Endothelial cell of umbilical vein (primary cell): ENCODE measurements around the gene CAPN2. TPM values are rescaled to one million over a fixed set of nuclear protein-coding genes. Genes with fewer than 3 reads are reported as not detected.

Experiments
- BruUV-seq: library from RNA; stranded (reverse); fragments of 400-500 nt; replicated peaks from 2 replicates; lab custom pipeline; 2021; lab: Mats Ljungman, UMichigan
- CTCF ChIA-PET: fragments of 300-600, 350-600 bp; sonication (Branson Sonifier 250); formaldehyde crosslinking; loops from one replicate; lab custom pipeline; 2021; ENCODE audit warnings: antibody characterized with exemption, inconsistent platforms; lab: Charles Lee
- POLR2A ChIA-PET: fragments of 300-600, 350-600 bp; sonication (Branson Sonifier 250); formaldehyde crosslinking; loops from one replicate; lab custom pipeline; 2021; ENCODE audit warnings: antibody characterized with exemption, inconsistent platforms; lab: Charles Lee
- DNase-seq: peaks from one replicate; pipeline ENCODE4 v3.0.0-alpha.2; 2011; ENCODE audit warnings: low read depth, low spot score
- FAIRE-seq: peaks from 2 replicates; lab custom pipeline; 2011; peaks lifted over from hg19 to GRCh38; lab: Jason Lieb, UNC
- H2AFZ ChIP-seq: 2 replicates; pipeline ENCODE4 v1.6.0; 2012; ENCODE audit warnings: low read depth, low read length, control low read depth, inconsistent platforms
- H3K27ac ChIP-seq: 2 replicates; pipeline ENCODE4 v1.5.1; 2011; ENCODE audit warnings: low read depth, mild to moderate bottlenecking, control low read depth, low read length, moderate library complexity; ENCODE audit not compliant: insufficient read depth
- H3K27me3 ChIP-seq, 2 experiments: 2 replicates each; pipeline versions ENCODE4 v1.6.0 to v1.6.1; 2011; ENCODE audit warnings: low read length in 2 of 2, mixed read lengths in 1 of 2; ENCODE audit not compliant: control insufficient read depth in 2 of 2, insufficient read depth in 2 of 2
- H3K36me3 ChIP-seq, 2 experiments: 2 replicates in 1 of 2; 3 replicates in 1 of 2; pipeline ENCODE4 v1.5.1; 2011; ENCODE audit warnings: low read length in 2 of 2, mild to moderate bottlenecking in 1 of 2, moderate library complexity in 1 of 2; ENCODE audit not compliant: control insufficient read depth in 2 of 2, insufficient read depth in 2 of 2; ENCODE audit errors: extremely low read depth in 1 of 2
- H3K4me1 ChIP-seq: 3 replicates; pipeline ENCODE4 v1.5.1; 2011; ENCODE audit warnings: mild to moderate bottlenecking, low read length; ENCODE audit not compliant: control insufficient read depth, insufficient read depth; ENCODE audit errors: extremely low read depth
- H3K4me2 ChIP-seq: 2 replicates; pipeline ENCODE4 v1.6.1; 2011; ENCODE audit warnings: low read length, control low read depth, mixed read lengths; ENCODE audit not compliant: insufficient read depth
- H3K4me3 ChIP-seq, 3 experiments: fragments of 200-600 bp in 1 of 3; sonication (generic), shearing (Covaris generic) in 1 of 3; replicated peaks in 1 of 3; 2 replicates each; pipeline ENCODE4 v1.5.1; 2011 to 2016; ENCODE audit warnings: control low read depth in 3 of 3, low read length in 3 of 3, mild to moderate bottlenecking in 2 of 3, inconsistent platforms in 1 of 3, low read depth in 1 of 3, moderate library complexity in 1 of 3; ENCODE audit not compliant: insufficient read depth in 1 of 3
- H3K79me2 ChIP-seq: 2 replicates; pipeline ENCODE4 v1.6.0; 2012; ENCODE audit warnings: low read length, inconsistent platforms; ENCODE audit not compliant: control insufficient read depth, insufficient read depth
- H3K9ac ChIP-seq: replicated peaks from 2 replicates; pipeline ENCODE3; 2011; ENCODE audit warnings: low read length, control low read depth; ENCODE audit not compliant: insufficient read depth; ENCODE audit errors: extremely low read depth
- H3K9me1 ChIP-seq: replicated peaks from 3 replicates; pipeline ENCODE4 v1.6.0; 2011; ENCODE audit warnings: mild to moderate bottlenecking, low read length; ENCODE audit not compliant: control insufficient read depth, insufficient read depth; ENCODE audit errors: extremely low read depth
- H3K9me3 ChIP-seq: replicated peaks from 2 replicates; pipeline ENCODE4 v1.5.1; 2012; ENCODE audit warnings: low read length, inconsistent platforms; ENCODE audit not compliant: control insufficient read depth, insufficient read depth
- H4K20me1 ChIP-seq: replicated peaks from 2 replicates; pipeline ENCODE3; 2011; ENCODE audit warnings: mild to moderate bottlenecking, low read length; ENCODE audit not compliant: control insufficient read depth, insufficient read depth; ENCODE audit errors: extremely low read depth
- EZH2 ChIP-seq: IDR thresholded peaks from 2 replicates; pipeline ENCODE4 v1.6.1; 2012; ENCODE audit warnings: borderline replicate concordance, low read depth, mild to moderate bottlenecking, moderate library complexity, low read length, inconsistent platforms; ENCODE audit not compliant: severe bottlenecking
- FOS ChIP-seq: IDR thresholded peaks from 2 replicates; pipeline ENCODE4 v1.6.1; 2011; ENCODE audit warnings: mild to moderate bottlenecking, low read length, moderate library complexity, borderline replicate concordance; ENCODE audit not compliant: insufficient read depth
- GATA2 ChIP-seq: IDR thresholded peaks from 2 replicates; pipeline ENCODE4 v1.7.0; 2011; ENCODE audit warnings: low read depth, mild to moderate bottlenecking, moderate library complexity, mixed read lengths, low read length; ENCODE audit not compliant: insufficient read length, insufficient read depth
- MYC ChIP-seq: IDR thresholded peaks from one replicate; pipeline ENCODE4 v1.6.1; 2011; ENCODE audit warnings: mild to moderate bottlenecking, low read depth, low read length
- POLR2AphosphoS5 ChIP-seq: IDR thresholded peaks from 2 replicates; pipeline ENCODE4 v1.6.1; 2012; ENCODE audit warnings: low read depth, mild to moderate bottlenecking, control low read depth, low read length, moderate library complexity; ENCODE audit not compliant: insufficient read depth
- dilution Hi-C: fragments of 300-500 bp; cut with MboI; formaldehyde crosslinking; loops from one replicate; pipeline ENCODE4 v1.15.0; 2019; ENCODE audit warnings: low sequenced_read_pairs; ENCODE audit not compliant: extremely low pct_ligation_motif_present
- intact Hi-C: fragments of 100-400 bp; cut with micrococcal nuclease; formaldehyde crosslinking; loops from one replicate; pipeline ENCODE4 v1.10.0; 2022
- polyA plus RNA-seq, 4 experiments: library from polyadenylated mRNA; depleted of rRNA in 3 of 4; stranded (reverse) in 3 of 4; unstranded in 1 of 4; fragments of >200 nt; gene quantifications; 2 replicates each; pipeline versions ENCODE4 v1.2.1 to v1.2.3, GENCODE V29; 2011 to 2012; ENCODE audit warnings: missing spikeins in 1 of 4
- total RNA-seq: library from RNA; stranded (reverse); gene quantifications from 2 replicates; pipeline ENCODE4 v1.2.3, GENCODE V29; 2021
- TF ChIP-seq, protein P1 (sequence below): IDR thresholded peaks from 2 replicates; pipeline ENCODE4 v1.6.1; 2011; ENCODE audit not compliant: insufficient read depth, insufficient read length
- TF ChIP-seq, protein P2 (sequence below), 2 donors: IDR thresholded peaks; 1 replicate in 1 of 2; 2 replicates in 1 of 2; pipeline ENCODE4 v1.5.1; 2011; ENCODE audit warnings: low read length in 2 of 2, mild to moderate bottlenecking in 2 of 2, moderate library complexity in 2 of 2, control low read depth in 1 of 2, inconsistent platforms in 1 of 2, low read depth in 1 of 2; ENCODE audit not compliant: insufficient read depth in 1 of 2; ENCODE audit errors: extremely low read depth in 1 of 2

Gene CAPN2
- total and polyA plus RNA-seq, 2 donors (not counting 3 experiments of a cell fraction or from before 2014, with no cell fraction given), result 110 to 420 TPM

DNA sequence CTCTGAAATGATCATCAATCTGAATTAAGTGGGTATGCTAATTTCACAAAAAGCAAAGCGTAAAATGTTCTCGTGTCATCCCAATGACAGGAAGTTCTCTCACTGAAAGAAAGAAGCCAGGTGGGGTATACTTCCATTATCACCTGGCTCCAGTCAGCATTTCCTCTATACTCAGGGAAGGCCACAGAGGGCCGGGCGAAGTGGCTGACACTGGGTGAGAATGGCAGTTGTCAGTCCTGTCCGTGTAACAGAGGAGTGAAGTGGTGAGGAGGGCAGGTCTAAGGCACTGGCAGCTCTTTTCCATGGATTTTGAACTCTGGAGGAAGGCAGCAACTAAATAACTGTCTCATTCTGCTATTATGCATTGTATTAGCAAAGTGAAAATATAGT lies 60.4 kb downstream of the CAPN2 start:
- ChIA-PET POLR2A (interaction anchor here (1.4 kb wide), 1 partner anchor 42 kb away, joined by 4 read pairs; no protein-coding TSS in a partner anchor), CTCF (interaction anchor here (0.8 to 3.2 kb wide), 11 partner anchors 12 to 278 kb away, joined by 3 to 19 read pairs (median 5); no protein-coding TSS in a partner anchor)
- Histone ChIP-seq H3K4me1 (peaks cover 71% of the 10 kb centered on the region), H3K27ac (peak overlapping the region; percentile 78), H3K4me3 (no peak overlapping the region), H3K36me3 (peaks cover 7 to 23% of the 10 kb centered on the region in 2 experiments), H3K79me2 (peaks cover 2% of the 10 kb centered on the region), H3K4me2 (peak overlapping the region; percentile 9), H2AFZ (no peak overlapping the region), H3K27me3 (no peaks in the 10 kb centered on the region), H4K20me1 (no peaks in the 10 kb centered on the region), H3K9me1 (no peaks in the 10 kb centered on the region), H3K9ac (peak overlapping the region; percentile 63), H3K9me3 (no peaks in the 10 kb centered on the region)
- dilution Hi-C loops (no loop called here), intact Hi-C loops (loop anchor here (1.0 to 2.0 kb wide), 2 partner anchors 29 to 220 kb away; no protein-coding TSS in a partner anchor)
- DNase-seq (no peak), FAIRE-seq (no peak)
- TF ChIP-seq EZH2, result no peak
- TF ChIP-seq GATA2, result no peak
- TF ChIP-seq MYC, result no peak
- TF ChIP-seq, protein P1, sequence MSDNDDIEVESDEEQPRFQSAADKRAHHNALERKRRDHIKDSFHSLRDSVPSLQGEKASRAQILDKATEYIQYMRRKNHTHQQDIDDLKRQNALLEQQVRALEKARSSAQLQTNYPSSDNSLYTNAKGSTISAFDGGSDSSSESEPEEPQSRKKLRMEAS, result no peak
- no peak for TF ChIP-seq FOS
- no peak for TF ChIP-seq POLR2AphosphoS5
- TF ChIP-seq, protein P2, sequence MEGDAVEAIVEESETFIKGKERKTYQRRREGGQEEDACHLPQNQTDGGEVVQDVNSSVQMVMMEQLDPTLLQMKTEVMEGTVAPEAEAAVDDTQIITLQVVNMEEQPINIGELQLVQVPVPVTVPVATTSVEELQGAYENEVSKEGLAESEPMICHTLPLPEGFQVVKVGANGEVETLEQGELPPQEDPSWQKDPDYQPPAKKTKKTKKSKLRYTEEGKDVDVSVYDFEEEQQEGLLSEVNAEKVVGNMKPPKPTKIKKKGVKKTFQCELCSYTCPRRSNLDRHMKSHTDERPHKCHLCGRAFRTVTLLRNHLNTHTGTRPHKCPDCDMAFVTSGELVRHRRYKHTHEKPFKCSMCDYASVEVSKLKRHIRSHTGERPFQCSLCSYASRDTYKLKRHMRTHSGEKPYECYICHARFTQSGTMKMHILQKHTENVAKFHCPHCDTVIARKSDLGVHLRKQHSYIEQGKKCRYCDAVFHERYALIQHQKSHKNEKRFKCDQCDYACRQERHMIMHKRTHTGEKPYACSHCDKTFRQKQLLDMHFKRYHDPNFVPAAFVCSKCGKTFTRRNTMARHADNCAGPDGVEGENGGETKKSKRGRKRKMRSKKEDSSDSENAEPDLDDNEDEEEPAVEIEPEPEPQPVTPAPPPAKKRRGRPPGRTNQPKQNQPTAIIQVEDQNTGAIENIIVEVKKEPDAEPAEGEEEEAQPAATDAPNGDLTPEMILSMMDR (IDR thresholded peaks at IDR 0.05; ENCODE audit: extremely low read depth in 1 of 2, insufficient read depth in 1 of 2, low read depth in 1 of 2, low read length in 2 of 2), result no peak
- no TSS peak for BruUV-seq
